SK-N-SH treated with all-trans-retinoic acid at 6 μM for 48 hours (cell line): ENCODE measurements around the gene SP140L.
"Not testable (repeated sequence)": the region's sequence is repeated elsewhere in the genome, so short reads cannot be mapped to it uniquely, and the experiment has no call there.

ENCODE experiments used
- ATAC-seq: fragments of 200-7000 bp; cut with Tn5 transposase; 3 replicates; pipeline ENCODE4 v1.9.1; 2020; ENCODE audit warnings: mild to moderate bottlenecking, moderate library complexity
- ARNTL ChIP-seq: fragments of 450-650 bp; formaldehyde crosslinking; IDR thresholded peaks from 2 replicates; pipeline ENCODE4 v1.5.0; 2020; ENCODE audit warnings: low read depth, mild to moderate bottlenecking, moderate library complexity, borderline replicate concordance
- BACH2 ChIP-seq: fragments of 250-450 bp; sonication (Bioruptor Pico); IDR thresholded peaks from 2 replicates; pipeline ENCODE4 v1.9.0; 2021; ENCODE audit warnings: mild to moderate bottlenecking, borderline replicate concordance
- CREB5 ChIP-seq: fragments of 250-450 bp; sonication (Bioruptor Pico); IDR thresholded peaks from 2 replicates; pipeline ENCODE4 v1.5.1; 2020; ENCODE audit warnings: low read depth, mild to moderate bottlenecking, moderate library complexity
- CSRNP3 ChIP-seq: fragments of 250-450 bp; sonication (Bioruptor Pico); IDR thresholded peaks from 2 replicates; pipeline ENCODE4 v1.5.1; 2021; ENCODE audit warnings: mild to moderate bottlenecking, moderate library complexity
- ESRRG ChIP-seq: fragments of 250-450 bp; sonication (Bioruptor Pico); IDR thresholded peaks from 2 replicates; pipeline ENCODE4 v1.6.1; 2021; ENCODE audit warnings: mild to moderate bottlenecking
- GLIS3 ChIP-seq: fragments of 250-450 bp; sonication (Bioruptor Pico); IDR thresholded peaks from 2 replicates; pipeline ENCODE4 v1.5.0; 2020; ENCODE audit warnings: mild to moderate bottlenecking, moderate library complexity
- ISL1 ChIP-seq: fragments of 250-450 bp; sonication (Bioruptor Pico); IDR thresholded peaks from 2 replicates; pipeline ENCODE4 v2.1.2; 2022; ENCODE audit warnings: mild to moderate bottlenecking, moderate library complexity
- PATZ1 ChIP-seq: fragments of 250-450 bp; sonication (Bioruptor Pico); IDR thresholded peaks from 2 replicates; pipeline ENCODE4 v1.8.0; 2020; ENCODE audit warnings: mild to moderate bottlenecking, moderate library complexity, borderline replicate concordance
- PPARA ChIP-seq: fragments of 250-450 bp; sonication (Bioruptor Pico); IDR thresholded peaks from 2 replicates; pipeline ENCODE4 v1.5.0; 2020; ENCODE audit warnings: mild to moderate bottlenecking, borderline replicate concordance
- SNAI2 ChIP-seq: fragments of 250-450 bp; sonication (Bioruptor Pico); IDR thresholded peaks from 2 replicates; pipeline ENCODE4 v1.5.0; 2020; ENCODE audit warnings: mild to moderate bottlenecking, moderate library complexity
- TCF4 ChIP-seq: fragments of 250-450 bp; sonication (Bioruptor Pico); IDR thresholded peaks from 2 replicates; pipeline ENCODE4 v1.8.0; 2021; ENCODE audit warnings: mild to moderate bottlenecking, moderate library complexity, borderline replicate concordance
- TOX ChIP-seq: fragments of 250-450 bp; sonication (Bioruptor Pico); IDR thresholded peaks from 2 replicates; pipeline ENCODE4 v1.8.0; 2021; ENCODE audit warnings: mild to moderate bottlenecking, moderate library complexity, borderline replicate concordance
- TSHZ2 ChIP-seq: fragments of 250-450 bp; sonication (Bioruptor Pico); IDR thresholded peaks from 2 replicates; pipeline ENCODE4 v1.5.0; 2020; ENCODE audit warnings: mild to moderate bottlenecking, moderate library complexity
- ZC3H10 ChIP-seq: fragments of 250-450 bp; sonication (Bioruptor Pico); IDR thresholded peaks from 2 replicates; pipeline ENCODE4 v1.5.1; 2021; ENCODE audit warnings: mild to moderate bottlenecking, moderate library complexity
- ZFP3 ChIP-seq: fragments of 250-450 bp; sonication (Bioruptor Pico); IDR thresholded peaks from 2 replicates; pipeline ENCODE4 v1.5.0; 2020; ENCODE audit warnings: mild to moderate bottlenecking, moderate library complexity
- ZFP30 ChIP-seq: fragments of 450-650 bp; formaldehyde crosslinking; IDR thresholded peaks from 2 replicates; pipeline ENCODE4 v1.5.0; 2022; ENCODE audit warnings: mild to moderate bottlenecking, moderate library complexity

SP140L gene

GRCh38 chr2:230408244-230408842 lies 81.3 kb downstream of the SP140L start:
- no peak for TF ChIP-seq TCF4
- ATAC-seq: peak; percentile 11; the same call in 2 of the 3 replicates

- not testable (repeated sequence) for ATAC-seq
These were observed 82.3 kb downstream of the SP140L start for GRCh38 chr2:230409316-230409715.

- no peak for ATAC-seq
These were observed 83.3 kb downstream of the SP140L start for GRCh38 chr2:230410263-230410662.

More at GRCh38 chr2:230410263-230410662, 83.3 kb downstream of the SP140L start:
- TF ChIP-seq ZC3H10 (CRISPR knock-in tag) (no peak), TCF4 (no peak), CSRNP3 (no peak), CREB5 (no peak), SNAI2 (CRISPR knock-in tag) (no peak), TSHZ2 (CRISPR knock-in tag) (no peak), GLIS3 (no peak), ISL1 (CRISPR knock-in tag) (no peak), PPARA (CRISPR knock-in tag) (no peak), ZFP3 (CRISPR knock-in tag) (no peak), TOX (CRISPR knock-in tag) (no peak), PATZ1 (CRISPR knock-in tag) (no peak), ZFP30 (CRISPR knock-in tag) (no peak), BACH2 (CRISPR knock-in tag) (no peak), ARNTL (no peak), ESRRG (CRISPR knock-in tag) (no peak)
